Gastroesophageal sphincter (tissue), 3 donors: ENCODE data around the gene LHFPL5.

Experiments used
- EP300 ChIP-seq: sonication (generic); formaldehyde crosslinking; IDR thresholded peaks from one replicate; pipeline ENCODE4 v1.6.1; 2017; ENCODE audit warnings: antibody characterized with exemption, mild to moderate bottlenecking
- POLR2A ChIP-seq, 2 donors: fragments of 450-650 bp; IDR thresholded peaks; one replicate each; pipeline ENCODE4 v1.6.1; 2017; ENCODE audit warnings: antibody characterized with exemption in 2 of 2, mild to moderate bottlenecking in 2 of 2, moderate library complexity in 1 of 2
- POLR2AphosphoS5 ChIP-seq: sonication (generic); formaldehyde crosslinking; IDR thresholded peaks from one replicate; pipeline ENCODE4 v1.6.1; 2017; ENCODE audit warnings: antibody characterized with exemption
- TF ChIP-seq, protein P1 (sequence below), 4 experiments: fragments of 200-600 bp in 2 of 4; fragments of 450-650 bp in 2 of 4; sonication (generic) in 1 of 4; IDR thresholded peaks; one replicate each; pipeline ENCODE4 v1.5.1; 2017 to 2019; ENCODE audit warnings: antibody characterized with exemption in 4 of 4, mild to moderate bottlenecking in 2 of 4, moderate library complexity in 2 of 4

DNA sequence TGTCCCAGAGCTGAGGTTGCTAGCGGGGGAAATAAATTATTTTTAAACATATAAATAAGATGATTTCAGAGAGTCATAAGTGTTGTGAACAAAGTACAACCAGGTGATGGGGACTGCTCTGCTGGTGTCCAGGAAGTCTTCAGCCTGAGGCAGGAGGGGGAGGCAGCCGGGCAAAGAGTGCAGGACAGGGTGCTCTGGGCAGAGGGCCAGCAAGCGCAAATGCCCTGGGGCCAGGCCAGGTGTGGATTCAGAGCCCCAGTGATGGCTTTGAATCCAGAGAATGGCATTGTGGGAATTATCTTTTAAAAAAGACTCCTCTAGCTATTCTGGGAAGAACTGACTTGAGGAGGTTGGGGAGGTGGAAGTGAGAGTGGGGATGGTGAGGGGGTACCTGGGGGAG, 22.7 kb upstream of the LHFPL5 start:
- TF ChIP-seq POLR2A (IDR thresholded peaks at IDR 0.05) (no peak), POLR2AphosphoS5 (no peak), EP300 (no peak)
- TF ChIP-seq, protein P1, sequence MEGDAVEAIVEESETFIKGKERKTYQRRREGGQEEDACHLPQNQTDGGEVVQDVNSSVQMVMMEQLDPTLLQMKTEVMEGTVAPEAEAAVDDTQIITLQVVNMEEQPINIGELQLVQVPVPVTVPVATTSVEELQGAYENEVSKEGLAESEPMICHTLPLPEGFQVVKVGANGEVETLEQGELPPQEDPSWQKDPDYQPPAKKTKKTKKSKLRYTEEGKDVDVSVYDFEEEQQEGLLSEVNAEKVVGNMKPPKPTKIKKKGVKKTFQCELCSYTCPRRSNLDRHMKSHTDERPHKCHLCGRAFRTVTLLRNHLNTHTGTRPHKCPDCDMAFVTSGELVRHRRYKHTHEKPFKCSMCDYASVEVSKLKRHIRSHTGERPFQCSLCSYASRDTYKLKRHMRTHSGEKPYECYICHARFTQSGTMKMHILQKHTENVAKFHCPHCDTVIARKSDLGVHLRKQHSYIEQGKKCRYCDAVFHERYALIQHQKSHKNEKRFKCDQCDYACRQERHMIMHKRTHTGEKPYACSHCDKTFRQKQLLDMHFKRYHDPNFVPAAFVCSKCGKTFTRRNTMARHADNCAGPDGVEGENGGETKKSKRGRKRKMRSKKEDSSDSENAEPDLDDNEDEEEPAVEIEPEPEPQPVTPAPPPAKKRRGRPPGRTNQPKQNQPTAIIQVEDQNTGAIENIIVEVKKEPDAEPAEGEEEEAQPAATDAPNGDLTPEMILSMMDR (IDR thresholded peaks at IDR 0.05): no peak
